Sigmoid colon (tissue), 7 donors: ENCODE measurements around the gene ZMIZ1. TPM values are rescaled to one million over a fixed set of nuclear protein-coding genes. Genes with fewer than 3 reads are reported as not detected.

ENCODE experiments used
- DNase-seq: peaks from one replicate; pipeline ENCODE4 v3.0.0-alpha.2; 2019
- H3K27ac ChIP-seq, 4 donors: fragments of 200-600 bp; sonication (generic); one replicate each; pipeline ENCODE4 v1.5.1; 2016 to 2019; ENCODE audit warnings: mild to moderate bottlenecking in 1 of 4
- H3K27me3 ChIP-seq, 3 donors: fragments of 200-600 bp; sonication (generic); one replicate each; pipeline ENCODE4 v1.5.1; 2019; ENCODE audit warnings: mild to moderate bottlenecking in 1 of 3
- H3K36me3 ChIP-seq, 4 donors: fragments of 200-600 bp; sonication (generic); one replicate each; pipeline ENCODE4 v1.5.1; 2016 to 2019
- H3K4me1 ChIP-seq, 4 donors: fragments of 200-600 bp; sonication (generic); one replicate each; pipeline ENCODE4 v1.5.1; 2017 to 2019
- H3K4me3 ChIP-seq, 4 donors: fragments of 200-600 bp; sonication (generic); one replicate each; pipeline ENCODE4 v1.5.1; 2017 to 2019; ENCODE audit warnings: mild to moderate bottlenecking in 2 of 4, moderate library complexity in 1 of 4
- H3K9me3 ChIP-seq, 4 donors: fragments of 200-600 bp in 3 of 4; sonication (generic) in 3 of 4; one replicate each; pipeline versions ENCODE4 v1.5.1 to v1.6.1; 2013 to 2019
- CTCF ChIP-seq, 4 experiments: fragments of 450-650 bp in 3 of 4; fragments of 200-600 bp in 1 of 4; IDR thresholded peaks; one replicate each; pipeline ENCODE4 v1.5.1; 2016 to 2019; ENCODE audit warnings: antibody characterized with exemption in 4 of 4, mild to moderate bottlenecking in 3 of 4, moderate library complexity in 2 of 4
- EP300 ChIP-seq, 4 donors: sonication (generic); formaldehyde crosslinking; IDR thresholded peaks; one replicate each; pipeline ENCODE4 v1.6.1; 2017; ENCODE audit warnings: antibody characterized with exemption in 4 of 4
- POLR2A ChIP-seq, 2 donors: fragments of 450-650 bp; IDR thresholded peaks; one replicate each; pipeline ENCODE4 v1.6.1; 2016; ENCODE audit warnings: antibody characterized with exemption in 2 of 2, mild to moderate bottlenecking in 2 of 2, moderate library complexity in 2 of 2
- POLR2AphosphoS5 ChIP-seq, 4 donors: sonication (generic); formaldehyde crosslinking; IDR thresholded peaks; one replicate each; pipeline ENCODE4 v1.6.1; 2017; ENCODE audit warnings: antibody characterized with exemption in 4 of 4
- WGBS, 2 donors: extraction: QIAGEN DNeasy Blood & Tissue Kit; methylation state at CpG; one replicate each; pipeline ENCODE4 v1.1.7; 2013; 5-methylcytosine and 5-hydroxymethylcytosine counted together
- intact Hi-C: fragments of 100-400 bp; cut with DNase I; formaldehyde crosslinking; loops from one replicate; pipeline ENCODE4 v1.15.1; 2023
- polyA plus RNA-seq, 3 donors: library from polyadenylated mRNA; stranded (reverse); fragments of 200-250 nt; gene quantifications; one replicate each; pipeline ENCODE4 v1.2.3, GENCODE V29; 2013
- total RNA-seq, 4 donors: library from RNA; depleted of rRNA; stranded (reverse); fragments of >200 nt; gene quantifications; one replicate each; pipeline ENCODE4 v1.1.0, GENCODE V29; 2016
- donor health status: healthy with polysubstance abuse.
- donor health status: Bipolar disorder and iron deficiency.
- donor health status: healthy.

ZMIZ1 gene
- total and polyA plus RNA-seq, 7 donors = 17.4 to 49.3 (median 31.5) TPM

- 84 to 87% methylated on average over 11 of the region's 11 CpGs for WGBS, 2 donors
- Histone ChIP-seq H3K27ac (no peak overlapping the region), H3K9me3 (no peaks in the 10 kb centered on the region), H3K4me3 (no peak overlapping the region), H3K36me3 (no peaks in the 10 kb centered on the region), H3K4me1 (peaks cover 0 to 30% (median 21%) of the 10 kb centered on the region in 4 donors), H3K27me3 (no peaks in the 10 kb centered on the region)
- no peak for TF ChIP-seq EP300 (IDR thresholded peaks at IDR 0.05)
- no peak for TF ChIP-seq CTCF (IDR thresholded peaks at IDR 0.05)
- TF ChIP-seq POLR2AphosphoS5 (IDR thresholded peaks at IDR 0.05) = no peak
- no peak for TF ChIP-seq POLR2A (IDR thresholded peaks at IDR 0.05)
- intact Hi-C loops = no loop called here
- peak; percentile 54 for DNase-seq
Measured at GRCh38 chr10:79026341-79026761, 42.4 kb upstream of the ZMIZ1 start.

GRCh38 chr10:79026806-79027146 is 42.0 kb upstream of the ZMIZ1 start:
- H3K27me3 ChIP-seq = no peaks in the 10 kb centered on the region
- no peak for DNase-seq
- intact Hi-C loops = no loop called here
- no peak for TF ChIP-seq POLR2A (IDR thresholded peaks at IDR 0.05)
- TF ChIP-seq EP300 (IDR thresholded peaks at IDR 0.05) = no peak
- no peak for TF ChIP-seq CTCF (IDR thresholded peaks at IDR 0.05)
- TF ChIP-seq POLR2AphosphoS5 (IDR thresholded peaks at IDR 0.05) = no peak
- H3K36me3 ChIP-seq = no peaks in the 10 kb centered on the region
- peaks cover 0 to 30% (median 21%) of the 10 kb centered on the region in 4 donors for H3K4me1 ChIP-seq
- H3K4me3 ChIP-seq = no peak overlapping the region
- H3K27ac ChIP-seq = no peak overlapping the region
- H3K9me3 ChIP-seq = no peaks in the 10 kb centered on the region
- 96 to 97% methylated on average over 3 of the region's 3 CpGs for WGBS, 2 donors

GRCh38 chr10:79027147-79028055 is 41.4 kb upstream of the ZMIZ1 start:
- Histone ChIP-seq H3K9me3 (no peaks in the 10 kb centered on the region), H3K27ac (no peak overlapping the region), H3K4me3 (no peak overlapping the region), H3K36me3 (no peaks in the 10 kb centered on the region), H3K27me3 (no peaks in the 10 kb centered on the region), H3K4me1 (peaks cover 0 to 27% (median 19%) of the 10 kb centered on the region in 4 donors)
- peak; percentile 48 for DNase-seq
- 62 to 78% methylated on average over 18 of the region's 18 CpGs for WGBS, 2 donors
- intact Hi-C loops = no loop called here
- TF ChIP-seq POLR2AphosphoS5 (IDR thresholded peaks at IDR 0.05) = no peak
- no peak for TF ChIP-seq EP300 (IDR thresholded peaks at IDR 0.05)
- TF ChIP-seq CTCF (IDR thresholded peaks at IDR 0.05) = no peak
- no peak for TF ChIP-seq POLR2A (IDR thresholded peaks at IDR 0.05)

- Histone ChIP-seq H3K9me3 (no peaks in the 10 kb centered on the region), H3K27ac (no peak overlapping the region), H3K4me1 (peaks cover 0 to 20% (median 16%) of the 10 kb centered on the region in 4 donors), H3K36me3 (no peaks in the 10 kb centered on the region), H3K4me3 (no peak overlapping the region), H3K27me3 (no peaks in the 10 kb centered on the region)
- no peak for TF ChIP-seq POLR2A (IDR thresholded peaks at IDR 0.05)
- no peak for TF ChIP-seq CTCF (IDR thresholded peaks at IDR 0.05)
- TF ChIP-seq EP300 (IDR thresholded peaks at IDR 0.05) = no peak
- no peak for TF ChIP-seq POLR2AphosphoS5 (IDR thresholded peaks at IDR 0.05)
- DNase-seq = peak; percentile 34
- intact Hi-C loops = no loop called here
- WGBS, 2 donors = 77 to 89% methylated on average over 4 of the region's 4 CpGs
Measured at GRCh38 chr10:79028056-79028430, 40.7 kb upstream of the ZMIZ1 start.
